SIG-M5 (cell line): ENCODE data around the gene IGHMBP2.

Experiments
- DNase-seq: peaks from one replicate; lab custom pipeline; 2025; lab: John Stamatoyannopoulos, UW

IGHMBP2 gene

DNA sequence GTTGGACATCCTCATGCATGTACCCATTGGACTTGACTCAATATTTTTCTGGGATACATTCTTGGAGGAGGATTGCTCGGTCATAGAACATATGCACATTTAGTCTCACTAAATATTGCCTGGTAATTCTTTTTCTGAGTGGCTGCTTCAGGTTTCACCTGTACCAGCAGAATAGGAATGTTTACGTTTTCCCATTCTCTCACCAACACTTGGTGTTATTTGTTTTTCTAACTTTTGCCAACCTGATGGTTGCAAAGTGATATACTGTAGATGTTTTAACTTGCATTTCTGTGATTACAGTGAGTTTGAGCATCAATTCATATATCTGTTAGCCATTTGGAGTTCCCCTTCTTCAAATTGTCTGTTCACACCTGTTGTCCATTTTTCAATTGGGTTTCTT, 78.4 kb downstream of the IGHMBP2 start:
- no peak for DNase-seq

DNA sequence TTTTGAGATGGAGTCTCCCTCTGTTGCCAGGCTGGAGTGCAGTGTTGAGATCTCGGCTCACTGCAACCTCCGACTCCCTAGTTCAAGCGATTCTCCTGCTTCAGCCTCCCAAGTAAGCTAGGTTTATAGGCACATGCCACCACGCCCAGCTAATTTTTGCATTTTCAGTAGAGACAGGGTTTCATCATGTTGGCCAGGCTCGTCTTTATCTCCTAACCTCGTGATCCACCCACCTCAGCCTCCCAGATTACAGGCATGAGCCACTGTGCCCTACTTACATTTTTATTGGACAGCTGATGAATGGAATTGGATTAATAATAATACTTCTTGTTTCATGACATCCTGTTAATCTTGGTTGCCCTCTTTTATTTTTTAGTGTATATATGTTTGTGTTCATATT, 80.1 kb downstream of the IGHMBP2 start:
- no peak for DNase-seq

DNA sequence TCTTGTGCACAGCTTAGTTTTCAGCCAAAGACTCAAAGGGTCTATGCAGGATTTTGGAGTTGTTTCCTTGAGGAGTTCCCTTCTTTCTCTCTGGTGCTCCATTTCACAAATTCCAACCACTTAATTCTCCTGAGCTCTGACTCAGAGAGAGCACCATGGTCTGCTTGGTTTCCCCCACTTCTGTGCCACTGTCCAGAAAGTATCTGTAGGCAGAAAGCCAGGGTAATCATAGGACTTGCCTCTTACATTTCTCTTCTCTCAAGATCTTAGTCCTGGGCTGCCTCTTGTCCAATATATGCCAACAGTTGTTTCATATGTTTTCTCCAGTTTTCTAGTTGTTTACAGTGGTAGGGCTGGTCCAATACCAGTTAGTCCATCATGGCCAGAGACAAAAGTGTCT, 83.5 kb downstream of the IGHMBP2 start:
- no peak for DNase-seq

DNA sequence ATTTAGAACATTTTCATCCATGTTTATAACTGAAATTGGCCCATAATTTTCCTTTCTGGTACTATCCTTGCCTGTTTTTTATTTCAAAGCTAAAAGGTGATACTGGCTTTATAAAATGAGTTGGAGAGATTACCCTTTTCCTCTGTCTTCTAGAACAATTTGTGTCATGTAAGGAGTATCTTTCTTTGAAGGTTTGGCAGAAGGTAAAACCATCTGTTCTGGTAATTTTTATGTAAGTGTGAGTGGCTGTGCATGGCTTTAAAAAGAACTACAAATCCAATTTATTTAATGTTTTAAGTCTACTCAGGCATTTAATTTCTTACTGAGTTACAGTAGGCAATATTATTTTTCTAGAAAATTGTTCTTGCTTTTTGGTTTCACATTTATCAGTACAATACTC, 84.8 kb downstream of the IGHMBP2 start:
- no peak for DNase-seq
